Measurements from ENCODE around the gene SND1.
"Not testable (repeated sequence)": the region's sequence is repeated elsewhere in the genome, so short reads cannot be mapped to it uniquely, and the experiment has no call there.

The SND1 gene

GRCh38 chr7:128104108-128104742 is 452.2 kb downstream of the SND1 start:
- no peaks in the 10 kb centered on the region for H3K9me3 ChIP-seq (ENCODE audit: severe bottlenecking)
- no peak for DNase-seq
- H3K36me3 ChIP-seq, result no peaks in the 10 kb centered on the region
- no peak for TF ChIP-seq CTCF (IDR thresholded peaks at IDR 0.05; ENCODE audit: low read depth, low read length)
- H3K27ac ChIP-seq, result no peak overlapping the region
- H3K27me3 ChIP-seq (ENCODE audit: insufficient read depth, low read depth, severe bottlenecking), result no peaks in the 10 kb centered on the region
- H3K4me3 ChIP-seq (ENCODE audit: low read depth, low read length), result peak overlapping the region; percentile 4

DNA sequence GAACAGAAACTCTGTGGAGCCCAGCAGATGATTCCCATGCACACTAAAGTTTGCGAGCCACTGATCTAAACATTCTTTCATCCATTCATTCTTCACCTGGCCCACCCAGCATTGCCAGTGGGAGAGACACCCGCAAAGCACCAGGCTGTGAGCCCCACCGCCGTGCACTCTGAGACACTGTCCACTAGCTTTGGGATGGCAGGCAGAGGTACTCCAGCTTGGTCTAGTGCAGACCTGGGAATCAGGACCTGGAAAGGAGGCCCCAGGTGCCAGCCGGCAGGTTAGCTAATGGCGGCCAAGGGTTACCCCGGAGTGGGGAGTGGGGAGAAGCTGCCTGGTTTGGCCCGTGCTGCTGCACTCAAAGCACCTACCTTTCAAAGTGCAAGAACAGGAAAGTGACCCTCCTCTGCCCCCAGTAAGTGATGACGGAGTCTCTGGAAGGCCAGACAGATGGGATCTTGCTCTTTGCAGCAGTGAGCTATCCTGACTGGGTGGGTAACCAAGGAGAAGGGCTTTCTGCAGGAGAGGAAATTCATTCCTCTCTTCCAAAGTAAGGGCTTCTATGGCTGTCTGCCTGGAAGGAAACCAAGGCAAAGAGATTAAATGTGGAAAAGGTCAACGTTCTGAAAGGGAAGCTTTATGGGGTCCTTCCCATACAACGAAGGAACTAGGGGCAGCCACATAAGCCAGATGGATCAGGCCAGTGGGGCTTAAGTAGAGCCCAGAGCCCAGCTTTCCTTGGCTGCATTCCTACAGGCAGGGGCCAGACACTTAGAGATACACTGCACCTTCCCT is 453.4 kb downstream of the SND1 start:
- Histone ChIP-seq H3K27ac (no peak overlapping the region), H3K9me3 (ENCODE audit: severe bottlenecking) (peaks cover 2% of the 10 kb centered on the region), H3K27me3 (ENCODE audit: insufficient read depth, low read depth, severe bottlenecking) (no peaks in the 10 kb centered on the region), H3K36me3 (no peaks in the 10 kb centered on the region), H3K4me3 (ENCODE audit: low read depth, low read length) (no peak overlapping the region)
- TF ChIP-seq CTCF (IDR thresholded peaks at IDR 0.05; ENCODE audit: low read depth, low read length), result no peak
- DNase-seq, result no peak

GRCh38 chr7:128106821-128107220 is 454.8 kb downstream of the SND1 start:
- no peak overlapping the region for H3K4me3 ChIP-seq (ENCODE audit: low read depth, low read length)
- H3K9me3 ChIP-seq (ENCODE audit: severe bottlenecking), result peaks cover 4% of the 10 kb centered on the region
- no peaks in the 10 kb centered on the region for H3K36me3 ChIP-seq
- H3K27ac ChIP-seq, result no peak overlapping the region
- TF ChIP-seq CTCF (IDR thresholded peaks at IDR 0.05; ENCODE audit: low read depth, low read length), result no peak
- DNase-seq, result no peak
- H3K27me3 ChIP-seq (ENCODE audit: insufficient read depth, low read depth, severe bottlenecking), result no peaks in the 10 kb centered on the region

- not testable (repeated sequence) for H3K36me3 ChIP-seq; H3K27ac ChIP-seq; H3K9me3 ChIP-seq (ENCODE audit: severe bottlenecking); H3K27me3 ChIP-seq (ENCODE audit: insufficient read depth, low read depth, severe bottlenecking); DNase-seq; H3K4me3 ChIP-seq (ENCODE audit: low read depth, low read length)
Observed at GRCh38 chr7:128107516-128107915, 455.5 kb downstream of the SND1 start.

DNA sequence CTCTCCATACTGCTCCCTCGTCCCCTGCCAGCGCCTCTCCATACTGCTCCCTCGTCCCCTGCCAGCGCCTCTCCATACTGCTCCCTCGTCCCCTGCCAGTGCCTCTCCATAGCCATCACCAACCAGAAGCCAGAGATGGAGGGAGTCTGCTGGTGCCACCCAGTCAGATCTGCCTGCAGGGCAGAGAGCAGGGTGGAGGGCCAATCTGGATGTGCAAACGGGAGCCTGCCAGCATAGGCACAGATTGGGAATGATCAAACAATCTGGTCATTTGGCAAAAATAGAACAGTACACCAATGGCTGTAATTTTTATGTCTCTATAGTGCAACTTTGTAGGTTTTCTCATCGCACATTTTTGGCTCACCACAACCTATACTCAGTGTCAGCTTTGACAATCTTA is 456.1 kb downstream of the SND1 start:
- Histone ChIP-seq H3K4me3 (ENCODE audit: low read depth, low read length) (no peak overlapping the region), H3K27me3 (ENCODE audit: insufficient read depth, low read depth, severe bottlenecking) (no peaks in the 10 kb centered on the region), H3K27ac (no peak overlapping the region), H3K9me3 (ENCODE audit: severe bottlenecking) (peaks cover 4% of the 10 kb centered on the region), H3K36me3 (no peaks in the 10 kb centered on the region)
- TF ChIP-seq CTCF (IDR thresholded peaks at IDR 0.05; ENCODE audit: low read depth, low read length), result no peak
- DNase-seq, result no peak

DNA sequence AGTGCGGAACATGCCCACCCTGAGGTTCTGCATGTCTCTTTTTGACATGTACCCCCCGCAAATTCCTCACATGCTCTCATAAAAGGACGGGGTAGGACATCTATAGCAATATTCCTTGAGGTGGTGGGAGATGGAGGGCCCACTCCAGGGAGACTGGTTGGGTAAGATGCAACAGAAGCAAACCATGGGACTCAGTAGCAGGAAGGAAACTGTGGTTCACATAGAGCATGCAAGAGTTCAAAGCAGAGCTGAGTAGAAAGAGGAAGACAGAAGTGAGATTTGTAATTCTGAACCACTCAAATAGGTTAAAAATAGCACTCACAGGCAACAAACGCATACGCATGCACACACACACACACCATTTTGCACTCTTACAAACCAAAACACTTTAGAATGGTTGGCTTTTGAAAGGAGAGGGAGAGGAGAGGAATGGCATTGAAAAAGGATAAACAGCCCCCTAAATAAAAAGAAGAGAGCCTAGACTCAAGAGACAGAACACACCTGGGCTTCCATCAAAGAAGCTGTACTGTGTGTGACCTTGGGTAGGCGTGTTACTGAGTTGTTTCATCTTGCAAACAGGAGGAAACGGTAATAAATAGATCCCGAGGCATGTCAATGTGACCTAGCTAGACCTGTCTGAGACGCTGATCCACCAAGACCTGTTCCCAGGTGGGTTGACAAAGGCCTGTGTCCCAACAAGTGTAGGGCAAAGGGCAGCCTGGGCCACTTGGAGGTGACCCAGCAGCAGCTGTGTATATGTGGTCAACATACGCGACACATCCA is 456.8 kb downstream of the SND1 start:
- DNase-seq, result no peak
- H3K4me3 ChIP-seq (ENCODE audit: low read depth, low read length), result no peak overlapping the region
- H3K27ac ChIP-seq, result no peak overlapping the region
- TF ChIP-seq CTCF (IDR thresholded peaks at IDR 0.05; ENCODE audit: low read depth, low read length), result no peak
- no peaks in the 10 kb centered on the region for H3K36me3 ChIP-seq
- H3K27me3 ChIP-seq (ENCODE audit: insufficient read depth, low read depth, severe bottlenecking), result no peaks in the 10 kb centered on the region
- H3K9me3 ChIP-seq (ENCODE audit: severe bottlenecking), result peaks cover 4% of the 10 kb centered on the region

- not testable (repeated sequence) for H3K4me3 ChIP-seq (ENCODE audit: low read depth, low read length); H3K36me3 ChIP-seq; H3K27ac ChIP-seq; H3K9me3 ChIP-seq (ENCODE audit: severe bottlenecking); H3K27me3 ChIP-seq (ENCODE audit: insufficient read depth, low read depth, severe bottlenecking); DNase-seq
Observed at GRCh38 chr7:128109424-128109969, 457.5 kb downstream of the SND1 start.
